ENCODE results near the gene CAND1.

DNA sequence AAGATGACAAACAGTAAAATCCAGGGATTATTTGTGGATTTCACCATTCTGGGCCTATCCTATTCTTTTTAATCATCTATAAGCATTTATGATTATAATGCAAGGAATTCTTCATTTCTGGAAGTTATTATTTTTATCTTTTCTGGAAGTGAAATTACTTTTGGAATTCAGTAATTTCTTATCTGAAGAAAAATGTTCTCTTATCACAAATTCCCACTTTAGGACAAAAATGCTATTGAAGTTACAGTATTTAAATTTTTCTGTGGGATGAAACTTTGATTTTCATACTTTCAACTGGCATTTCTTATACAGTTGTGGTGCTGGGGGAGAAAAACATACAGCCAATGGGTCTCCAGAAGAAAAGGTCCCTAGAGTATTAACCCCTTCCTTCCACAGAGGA lies 96.0 kb downstream of the CAND1 start:
- TF ChIP-seq, protein P1, sequence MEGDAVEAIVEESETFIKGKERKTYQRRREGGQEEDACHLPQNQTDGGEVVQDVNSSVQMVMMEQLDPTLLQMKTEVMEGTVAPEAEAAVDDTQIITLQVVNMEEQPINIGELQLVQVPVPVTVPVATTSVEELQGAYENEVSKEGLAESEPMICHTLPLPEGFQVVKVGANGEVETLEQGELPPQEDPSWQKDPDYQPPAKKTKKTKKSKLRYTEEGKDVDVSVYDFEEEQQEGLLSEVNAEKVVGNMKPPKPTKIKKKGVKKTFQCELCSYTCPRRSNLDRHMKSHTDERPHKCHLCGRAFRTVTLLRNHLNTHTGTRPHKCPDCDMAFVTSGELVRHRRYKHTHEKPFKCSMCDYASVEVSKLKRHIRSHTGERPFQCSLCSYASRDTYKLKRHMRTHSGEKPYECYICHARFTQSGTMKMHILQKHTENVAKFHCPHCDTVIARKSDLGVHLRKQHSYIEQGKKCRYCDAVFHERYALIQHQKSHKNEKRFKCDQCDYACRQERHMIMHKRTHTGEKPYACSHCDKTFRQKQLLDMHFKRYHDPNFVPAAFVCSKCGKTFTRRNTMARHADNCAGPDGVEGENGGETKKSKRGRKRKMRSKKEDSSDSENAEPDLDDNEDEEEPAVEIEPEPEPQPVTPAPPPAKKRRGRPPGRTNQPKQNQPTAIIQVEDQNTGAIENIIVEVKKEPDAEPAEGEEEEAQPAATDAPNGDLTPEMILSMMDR (IDR thresholded peaks at IDR 0.05) = no peak
- TF ChIP-seq POLR2A (IDR thresholded peaks at IDR 0.05) (no peak), POLR2AphosphoS5 (IDR thresholded peaks at IDR 0.05) (no peak), EP300 (IDR thresholded peaks at IDR 0.05) (no peak)
